ENCODE results near the gene SET. TPM values are rescaled to one million over a fixed set of nuclear protein-coding genes. Genes with fewer than 3 reads are reported as not detected.
"Not testable (repeated sequence)": the region's sequence is repeated elsewhere in the genome, so short reads cannot be mapped to it uniquely, and the experiment has no call there.

Gene SET
- total RNA-seq (100 to 1,000 TPM; 107 to 162 (median 150) TPM), polyA plus RNA-seq (10 to 100 TPM; 42.9 to 77.3 TPM)

- DNase-seq = peak; percentile 94 to 97 (median 96)
- ATAC-seq = peak; percentile 81 to 89 (median 86)
- Histone ChIP-seq H3K27ac (peak within 1 kb of the TSS; percentile 88 to 94 (median 92)), H3K9me3 (no peaks in the 10 kb centered on the region), H3K27me3 (no peaks in the 10 kb centered on the region), H3K36me3 (peaks cover 0 to 19% (median 4%) of the 10 kb centered on the region in 3 donors), H3K4me3 (peak within 1 kb of the TSS; percentile 47 to 80 (median 60)), H3K4me1 (peaks cover 0 to 32% (median 20%) of the 10 kb centered on the region in 3 donors)
- TF ChIP-seq CTCF (IDR thresholded peaks at IDR 0.05) = no peak
- intact Hi-C loops (cut with DNase I) = no loop called here
- FAIRE-seq = no peak
- 2% methylated on average over 56 to 92 of the region's 93 CpGs for WGBS, 2 donors
Observed at GRCh38 chr9:128688501-128689292, at the start of gene SET. Gene SET (plus strand): TSS chr9:128689222. CDS start chr9:128689583, 361 bp downstream.

- FAIRE-seq (no peak), DNase-seq (no peak), ATAC-seq (no peak)
- Histone ChIP-seq H3K9me3 (no peaks in the 10 kb centered on the region), H3K27me3 (no peaks in the 10 kb centered on the region), H3K36me3 (no peaks in the 10 kb centered on the region), H3K4me1 (peaks cover 0 to 2% (median 0%) of the 10 kb centered on the region in 3 donors), H3K27ac (no peak overlapping the region), H3K4me3 (no peak overlapping the region)
- WGBS, 2 donors = 93 to 96% methylated on average over 17 to 18 of the region's 18 CpGs
- no peak for TF ChIP-seq CTCF (IDR thresholded peaks at IDR 0.05)
- intact Hi-C loops (cut with DNase I) = no loop called here
Observed at GRCh38 chr9:128640603-128641002, 48.4 kb upstream of the SET start.

GRCh38 chr9:128642675-128643245 lies 46.3 kb upstream of the SET start:
- 86 to 94% methylated on average over 12 of the region's 12 CpGs for WGBS, 2 donors
- H3K4me1 ChIP-seq = no peaks in the 10 kb centered on the region
- DNase-seq = no peak
- no peak for FAIRE-seq
- H3K36me3 ChIP-seq = no peaks in the 10 kb centered on the region
- no peaks in the 10 kb centered on the region for H3K27me3 ChIP-seq
- H3K27ac ChIP-seq = no peak overlapping the region
- H3K9me3 ChIP-seq = no peaks in the 10 kb centered on the region
- intact Hi-C loops (cut with DNase I) = no loop called here
- no peak overlapping the region for H3K4me3 ChIP-seq
- no peak for ATAC-seq
- TF ChIP-seq CTCF (IDR thresholded peaks at IDR 0.05) = no peak

GRCh38 chr9:128643519-128644300 lies 45.3 kb upstream of the SET start:
- Histone ChIP-seq H3K27me3 (no peaks in the 10 kb centered on the region), H3K4me3 (no peak overlapping the region), H3K9me3 (no peaks in the 10 kb centered on the region), H3K36me3 (no peaks in the 10 kb centered on the region), H3K27ac (no peak overlapping the region), H3K4me1 (no peaks in the 10 kb centered on the region)
- DNase-seq (no peak), ATAC-seq (peak in 1 of 4 donors; percentile 18), FAIRE-seq (no peak)
- intact Hi-C loops (cut with DNase I) = no loop called here
- no peak for TF ChIP-seq CTCF (IDR thresholded peaks at IDR 0.05)
- WGBS, 2 donors = 75 to 81% methylated on average over 12 of the region's 12 CpGs

- ATAC-seq = peak in 3 of 4 donors; percentile 65 to 82 (median 79)
- DNase-seq; H3K9me3 ChIP-seq; intact Hi-C loops (cut with DNase I); H3K27ac ChIP-seq; H3K27me3 ChIP-seq; H3K4me1 ChIP-seq; FAIRE-seq; H3K36me3 ChIP-seq; H3K4me3 ChIP-seq: not testable (repeated sequence)
- WGBS, 2 donors = 91 to 96% methylated on average over 9 of the region's 9 CpGs
Observed at GRCh38 chr9:128648206-128648605, 40.8 kb upstream of the SET start.

Measured in pancreas (tissue), 10 donors.